PC-3 (cell line): ENCODE results near the gene IL1RAPL1.

ENCODE experiments used
- CTCF ChIP-seq: fragments of 300-600 bp; sonication (generic); conservative IDR thresholded peaks from 2 replicates; pipeline ENCODE4 v1.5.1; 2017; ENCODE audit warnings: antibody characterized with exemption, low read depth, mild to moderate bottlenecking, low read length
- EZH2phosphoT487 ChIP-seq: fragments of 300-600 bp; sonication (generic); IDR thresholded peaks from 2 replicates; pipeline ENCODE4 v1.6.1; 2018; ENCODE audit warnings: mild to moderate bottlenecking, antibody characterized with exemption, low read length, borderline replicate concordance

DNA sequence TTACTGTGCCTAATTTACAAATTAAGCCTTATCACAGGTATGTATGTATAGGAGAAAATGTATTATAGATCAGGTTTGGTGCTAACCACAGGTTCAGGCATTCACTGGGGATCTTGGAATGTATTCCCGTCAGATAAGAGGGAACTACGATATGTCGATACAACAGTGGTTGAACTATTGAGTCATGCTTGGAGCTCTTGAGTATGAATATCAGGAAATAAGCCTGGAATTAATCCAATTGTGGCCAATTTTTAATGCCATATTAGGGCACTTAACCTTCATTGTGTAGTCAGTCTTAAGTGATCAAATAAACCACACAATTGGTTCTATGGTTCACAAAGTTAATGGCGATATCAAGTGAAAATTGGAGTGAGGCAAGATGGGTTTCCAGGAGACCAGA lies 556.5 kb downstream of the IL1RAPL1 start:
- TF ChIP-seq CTCF (no peak), EZH2phosphoT487 (no peak)
